Caco-2 (cell line): ENCODE results near the gene RGS1. TPM values are rescaled to one million over a fixed set of nuclear protein-coding genes. Genes with fewer than 3 reads are reported as not detected.

Source experiments
- BruUV-seq: library from RNA; stranded (reverse); fragments of 400-500 nt; replicated peaks from 2 replicates; lab custom pipeline; 2021; lab: Mats Ljungman, UMichigan
- CTCF ChIA-PET: fragments of 300-600 bp; sonication (Branson Sonifier 250); formaldehyde crosslinking; loops from one replicate; lab custom pipeline; 2022; ENCODE audit warnings: antibody characterized with exemption; lab: Charles Lee
- POLR2A ChIA-PET: fragments of 300-600 bp; sonication (Branson Sonifier 250); formaldehyde crosslinking; loops from one replicate; lab custom pipeline; 2022; ENCODE audit warnings: antibody characterized with exemption; lab: Charles Lee
- DNase-seq, 2 experiments: peaks; one replicate each; pipeline versions ENCODE4 v3.0.0 to v3.0.0-alpha.2; 2020 to 2022
- H3K27me3 ChIP-seq: replicated peaks from 2 replicates; pipeline ENCODE4 v1.6.0; 2011; ENCODE audit warnings: low read length; ENCODE audit not compliant: control insufficient read depth, insufficient read depth
- H3K36me3 ChIP-seq: 2 replicates; pipeline ENCODE4 v1.5.1; 2011; ENCODE audit warnings: low read length; ENCODE audit not compliant: control insufficient read depth, insufficient read depth
- H3K4me1 ChIP-seq: fragments of 250-450 bp; sonication (Bioruptor Pico); 2 replicates; pipeline ENCODE4 v1.5.1; 2020; ENCODE audit warnings: mild to moderate bottlenecking
- H3K4me3 ChIP-seq: 2 replicates; pipeline ENCODE4 v1.5.1; 2011; ENCODE audit warnings: low read depth, mild to moderate bottlenecking, control low read depth, low read length
- H3K9me3 ChIP-seq: fragments of 250-450 bp; sonication (Bioruptor Pico); 2 replicates; pipeline ENCODE4 v1.5.1; 2020; ENCODE audit warnings: mild to moderate bottlenecking, moderate library complexity
- H3K27ac Mint-ChIP-seq: one replicate; pipeline ENCODE4 v1.8.0; 2022; ENCODE audit warnings: mixed read lengths; ENCODE audit not compliant: unreplicated experiment
- H3K27me3 Mint-ChIP-seq: one replicate; pipeline ENCODE4 v1.8.0; 2022; ENCODE audit warnings: mixed read lengths; ENCODE audit not compliant: insufficient read depth, unreplicated experiment
- H3K36me3 Mint-ChIP-seq: one replicate; pipeline ENCODE4 v1.8.0; 2022; ENCODE audit warnings: mild to moderate bottlenecking, mixed read lengths; ENCODE audit not compliant: insufficient read depth, unreplicated experiment
- H3K4me1 Mint-ChIP-seq: one replicate; pipeline ENCODE4 v1.8.0; 2022; ENCODE audit warnings: low read depth, mixed read lengths; ENCODE audit not compliant: unreplicated experiment
- H3K4me3 Mint-ChIP-seq: one replicate; pipeline ENCODE4 v1.8.0; 2022; ENCODE audit warnings: mild to moderate bottlenecking, moderate library complexity, mixed read lengths; ENCODE audit not compliant: unreplicated experiment
- H3K9me3 Mint-ChIP-seq: one replicate; pipeline ENCODE4 v1.8.0; 2022; ENCODE audit warnings: mixed read lengths; ENCODE audit not compliant: unreplicated experiment
- intact Hi-C: fragments of 100-400 bp; cut with micrococcal nuclease; formaldehyde crosslinking; loops from one replicate; pipeline ENCODE4 v1.10.0; 2022; ENCODE audit not compliant: unreplicated experiment
- total RNA-seq: library from RNA; stranded (reverse); gene quantifications from 2 replicates; pipeline ENCODE4 v1.2.3, GENCODE V29; 2022
- TF ChIP-seq, protein P1 (sequence below), 2 experiments: fragments of 200-600 bp in 1 of 2; IDR thresholded peaks; 1 replicate in 1 of 2; 2 replicates in 1 of 2; pipeline versions ENCODE4 v1.5.1 to v1.8.0; 2011 to 2022; ENCODE audit warnings: antibody characterized with exemption in 1 of 2, control low read depth in 1 of 2, inconsistent platforms in 1 of 2, low read depth in 1 of 2, low read length in 1 of 2, mild to moderate bottlenecking in 1 of 2, moderate library complexity in 1 of 2; ENCODE audit not compliant: insufficient read depth in 1 of 2, severe bottlenecking in 1 of 2, unreplicated experiment in 1 of 2

The RGS1 gene
- total RNA-seq, 1 experiment from 2014 or later = not detected

- POLR2A ChIA-PET = no interaction called here
- DNase-seq = no peak
- BruUV-seq = no TSS peak
- no peaks in the 10 kb centered on the region; the same call in 1 of the 2 replicates for H3K9me3 ChIP-seq
- no peaks in the 10 kb centered on the region for H3K4me1 ChIP-seq
- Mint-ChIP-seq H3K36me3 (no peaks in the 10 kb centered on the region), H3K27ac (no peak overlapping the region), H3K4me3 (no peak overlapping the region), H3K4me1 (no peaks in the 10 kb centered on the region), H3K27me3 (no peaks in the 10 kb centered on the region), H3K9me3 (no peaks in the 10 kb centered on the region)
- H3K4me3 ChIP-seq = no peak overlapping the region
- H3K27me3 ChIP-seq = no peaks in the 10 kb centered on the region
- H3K36me3 ChIP-seq = no peaks in the 10 kb centered on the region
- intact Hi-C loops = no loop called here
- CTCF ChIA-PET = no interaction called here
- TF ChIP-seq, protein P1, sequence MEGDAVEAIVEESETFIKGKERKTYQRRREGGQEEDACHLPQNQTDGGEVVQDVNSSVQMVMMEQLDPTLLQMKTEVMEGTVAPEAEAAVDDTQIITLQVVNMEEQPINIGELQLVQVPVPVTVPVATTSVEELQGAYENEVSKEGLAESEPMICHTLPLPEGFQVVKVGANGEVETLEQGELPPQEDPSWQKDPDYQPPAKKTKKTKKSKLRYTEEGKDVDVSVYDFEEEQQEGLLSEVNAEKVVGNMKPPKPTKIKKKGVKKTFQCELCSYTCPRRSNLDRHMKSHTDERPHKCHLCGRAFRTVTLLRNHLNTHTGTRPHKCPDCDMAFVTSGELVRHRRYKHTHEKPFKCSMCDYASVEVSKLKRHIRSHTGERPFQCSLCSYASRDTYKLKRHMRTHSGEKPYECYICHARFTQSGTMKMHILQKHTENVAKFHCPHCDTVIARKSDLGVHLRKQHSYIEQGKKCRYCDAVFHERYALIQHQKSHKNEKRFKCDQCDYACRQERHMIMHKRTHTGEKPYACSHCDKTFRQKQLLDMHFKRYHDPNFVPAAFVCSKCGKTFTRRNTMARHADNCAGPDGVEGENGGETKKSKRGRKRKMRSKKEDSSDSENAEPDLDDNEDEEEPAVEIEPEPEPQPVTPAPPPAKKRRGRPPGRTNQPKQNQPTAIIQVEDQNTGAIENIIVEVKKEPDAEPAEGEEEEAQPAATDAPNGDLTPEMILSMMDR (IDR thresholded peaks at IDR 0.05; ENCODE audit: insufficient read depth in 1 of 2, low read depth in 1 of 2, low read length in 1 of 2, severe bottlenecking in 1 of 2, unreplicated experiment in 1 of 2) = no peak
Measured at GRCh38 chr1:192554904-192555303, 20.7 kb upstream of the RGS1 start.

GRCh38 chr1:192555399-192555798 lies 20.2 kb upstream of the RGS1 start:
- no peak for DNase-seq
- intact Hi-C loops = no loop called here
- Histone ChIP-seq H3K27me3 (no peaks in the 10 kb centered on the region), H3K4me3 (no peak overlapping the region), H3K9me3 (no peaks in the 10 kb centered on the region; the same call in 1 of the 2 replicates), H3K4me1 (no peaks in the 10 kb centered on the region), H3K36me3 (no peaks in the 10 kb centered on the region)
- TF ChIP-seq, protein P1 (IDR thresholded peaks at IDR 0.05; ENCODE audit: insufficient read depth in 1 of 2, low read depth in 1 of 2, low read length in 1 of 2, severe bottlenecking in 1 of 2, unreplicated experiment in 1 of 2) = no peak
- no peak overlapping the region for H3K27ac Mint-ChIP-seq
- ChIA-PET POLR2A (no interaction called here), CTCF (no interaction called here)
- no peaks in the 10 kb centered on the region for H3K27me3 Mint-ChIP-seq
- H3K9me3 Mint-ChIP-seq = no peaks in the 10 kb centered on the region
- no peak overlapping the region for H3K4me3 Mint-ChIP-seq
- no peaks in the 10 kb centered on the region for H3K36me3 Mint-ChIP-seq
- H3K4me1 Mint-ChIP-seq = no peaks in the 10 kb centered on the region
- BruUV-seq = no TSS peak

GRCh38 chr1:192557841-192558595 lies 17.6 kb upstream of the RGS1 start:
- POLR2A ChIA-PET = no interaction called here
- Mint-ChIP-seq H3K27ac (no peak overlapping the region), H3K27me3 (no peaks in the 10 kb centered on the region), H3K36me3 (no peaks in the 10 kb centered on the region), H3K4me1 (no peaks in the 10 kb centered on the region), H3K9me3 (no peaks in the 10 kb centered on the region), H3K4me3 (no peak overlapping the region)
- CTCF ChIA-PET = no interaction called here
- Histone ChIP-seq H3K27me3 (no peaks in the 10 kb centered on the region), H3K4me1 (no peaks in the 10 kb centered on the region), H3K9me3 (no peaks in the 10 kb centered on the region; the same call in 1 of the 2 replicates), H3K4me3 (no peak overlapping the region), H3K36me3 (no peaks in the 10 kb centered on the region)
- no peak for DNase-seq
- TF ChIP-seq, protein P1 (IDR thresholded peaks at IDR 0.05; ENCODE audit: insufficient read depth in 1 of 2, low read depth in 1 of 2, low read length in 1 of 2, severe bottlenecking in 1 of 2, unreplicated experiment in 1 of 2) = no peak
- BruUV-seq = no TSS peak
- intact Hi-C loops = no loop called here
